ENCODE measurements around the gene PAFAH1B2. TPM values are rescaled to one million over a fixed set of nuclear protein-coding genes. Genes with fewer than 3 reads are reported as not detected.

PAFAH1B2 gene
- total and polyA plus RNA-seq, 10 donors = 14.3 to 80.4 (median 63.7) TPM

DNA sequence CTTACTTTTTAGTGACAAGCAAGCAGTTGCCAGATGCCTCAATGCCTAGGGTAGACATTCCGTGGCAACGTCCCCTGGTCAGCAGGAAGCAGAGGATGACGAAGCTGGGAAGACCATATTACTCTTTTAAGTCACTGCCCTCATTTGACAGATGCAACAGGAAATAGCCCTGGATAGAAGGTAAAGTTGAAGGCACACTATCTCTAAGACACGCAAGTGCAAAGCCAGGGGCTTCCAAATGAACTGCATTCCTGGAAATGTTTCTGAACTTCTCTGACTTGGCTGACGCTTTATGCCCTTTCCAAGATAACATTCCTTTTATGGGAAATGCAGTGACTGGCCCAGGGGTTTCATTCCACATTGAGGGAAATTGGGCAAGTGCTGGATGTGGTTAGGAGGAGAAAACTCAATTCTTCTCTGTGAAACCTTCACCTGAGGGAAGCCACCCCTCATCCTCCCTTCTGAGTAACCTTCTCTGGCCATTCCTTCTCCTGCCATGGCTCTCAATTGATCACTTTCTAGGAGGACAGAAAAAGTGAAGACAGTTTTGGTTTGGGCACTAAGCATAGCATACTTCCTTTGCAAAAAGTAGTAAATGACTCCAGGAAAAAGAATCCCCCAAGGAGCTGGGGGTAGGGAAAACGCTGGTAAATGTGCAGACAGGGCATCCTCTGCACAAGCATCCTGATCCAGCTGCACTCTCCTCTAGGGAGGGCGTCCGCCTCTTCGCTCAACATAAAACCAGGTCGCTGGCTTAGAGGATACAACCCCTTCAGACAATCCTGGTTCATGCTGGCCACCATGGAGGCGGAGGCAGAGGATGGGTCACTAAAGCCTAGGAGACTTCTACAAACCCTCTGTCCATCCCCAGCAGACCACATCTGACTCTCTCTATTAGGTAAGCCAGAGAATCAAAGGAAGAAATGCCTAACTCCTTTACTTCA, 73.3 kb downstream of the PAFAH1B2 start:
- Histone ChIP-seq H3K36me3 (peaks cover 0 to 100% (median 92%) of the 10 kb centered on the region in 6 donors), H3K27me3 (replicated peaks in 1 of 7) (no peaks in the 10 kb centered on the region), H3K9me3 (no peaks in the 10 kb centered on the region), H3K4me3 (no peak overlapping the region), H3K4me1 (peaks cover 0 to 65% (median 16%) of the 10 kb centered on the region in 6 donors), H3K27ac (peak overlapping the region in 7 of 8 donors; percentile 34 to 78 (median 72))
- 75 to 89% (median 88%) methylated on average over 11 of the region's 11 CpGs for WGBS, 5 donors
- intact Hi-C loops (cut with DNase I; ENCODE audit: low total_unique reads) = no loop called here
- DNase-seq = no peak
- TF ChIP-seq POLR2A (IDR thresholded peaks at IDR 0.05) (no peak), POLR2AphosphoS5 (IDR thresholded peaks at IDR 0.05) (peak in 1 of 3 donors; percentile 71)
- TF ChIP-seq, protein P1, sequence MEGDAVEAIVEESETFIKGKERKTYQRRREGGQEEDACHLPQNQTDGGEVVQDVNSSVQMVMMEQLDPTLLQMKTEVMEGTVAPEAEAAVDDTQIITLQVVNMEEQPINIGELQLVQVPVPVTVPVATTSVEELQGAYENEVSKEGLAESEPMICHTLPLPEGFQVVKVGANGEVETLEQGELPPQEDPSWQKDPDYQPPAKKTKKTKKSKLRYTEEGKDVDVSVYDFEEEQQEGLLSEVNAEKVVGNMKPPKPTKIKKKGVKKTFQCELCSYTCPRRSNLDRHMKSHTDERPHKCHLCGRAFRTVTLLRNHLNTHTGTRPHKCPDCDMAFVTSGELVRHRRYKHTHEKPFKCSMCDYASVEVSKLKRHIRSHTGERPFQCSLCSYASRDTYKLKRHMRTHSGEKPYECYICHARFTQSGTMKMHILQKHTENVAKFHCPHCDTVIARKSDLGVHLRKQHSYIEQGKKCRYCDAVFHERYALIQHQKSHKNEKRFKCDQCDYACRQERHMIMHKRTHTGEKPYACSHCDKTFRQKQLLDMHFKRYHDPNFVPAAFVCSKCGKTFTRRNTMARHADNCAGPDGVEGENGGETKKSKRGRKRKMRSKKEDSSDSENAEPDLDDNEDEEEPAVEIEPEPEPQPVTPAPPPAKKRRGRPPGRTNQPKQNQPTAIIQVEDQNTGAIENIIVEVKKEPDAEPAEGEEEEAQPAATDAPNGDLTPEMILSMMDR (IDR thresholded peaks at IDR 0.05 in 8 of 11, conservative IDR thresholded peaks at IDR 0.05 in 3 of 11) = no peak

DNA sequence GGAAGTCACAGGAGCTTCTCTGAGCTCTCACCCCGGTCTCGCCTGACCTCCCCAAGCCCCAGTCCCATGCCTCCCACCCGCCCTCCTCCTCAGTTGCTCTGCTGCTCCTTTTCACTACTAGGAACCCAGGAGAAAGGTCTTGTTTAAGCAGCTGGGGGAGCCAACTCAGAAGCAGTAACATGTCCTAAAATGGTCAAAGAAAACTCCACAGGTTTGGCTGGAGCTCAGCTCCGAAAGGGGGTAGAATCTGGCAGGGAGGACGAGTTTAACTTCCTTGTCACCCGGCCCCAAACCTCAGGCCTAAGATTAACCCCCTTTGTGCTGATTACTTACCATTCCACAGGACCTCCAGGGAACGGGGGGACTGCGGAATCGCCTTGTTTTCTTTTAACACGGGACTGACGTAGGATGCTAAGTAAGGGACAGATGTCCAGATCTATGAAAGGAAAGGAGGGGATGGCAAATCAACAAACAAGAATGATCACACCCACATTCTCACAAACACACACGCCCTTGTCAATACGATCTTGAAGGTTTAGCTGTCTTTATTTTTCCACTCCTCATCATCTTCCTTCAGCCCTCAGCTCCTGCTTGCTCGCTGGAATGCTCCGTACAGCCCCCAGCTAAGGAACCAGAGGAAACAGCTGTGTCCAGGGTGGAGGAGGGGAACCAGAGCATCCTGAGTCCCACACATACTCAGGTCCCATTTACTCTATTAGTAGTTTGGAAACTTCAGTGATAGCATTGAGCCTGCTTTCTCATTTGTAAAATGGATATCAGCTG, 74.2 kb downstream of the PAFAH1B2 start:
- peaks cover 0 to 73% (median 20%) of the 10 kb centered on the region in 6 donors for H3K4me1 ChIP-seq
- intact Hi-C loops (cut with DNase I; ENCODE audit: low total_unique reads) = no loop called here
- H3K36me3 ChIP-seq = peaks cover 0 to 100% (median 93%) of the 10 kb centered on the region in 6 donors
- peak overlapping the region in 7 of 8 donors; percentile 34 to 78 (median 72) for H3K27ac ChIP-seq
- peak; percentile 56 for DNase-seq
- no peaks in the 10 kb centered on the region for H3K27me3 ChIP-seq (replicated peaks in 1 of 7)
- no peak for TF ChIP-seq POLR2A (IDR thresholded peaks at IDR 0.05)
- TF ChIP-seq POLR2AphosphoS5 (IDR thresholded peaks at IDR 0.05) = peak in 1 of 3 donors; percentile 39
- TF ChIP-seq, protein P1 (IDR thresholded peaks at IDR 0.05 in 8 of 11, conservative IDR thresholded peaks at IDR 0.05 in 3 of 11) = no peak
- WGBS, 5 donors = 78 to 86% (median 84%) methylated on average over 15 of the region's 15 CpGs
- H3K4me3 ChIP-seq = no peak overlapping the region
- no peaks in the 10 kb centered on the region for H3K9me3 ChIP-seq

DNA sequence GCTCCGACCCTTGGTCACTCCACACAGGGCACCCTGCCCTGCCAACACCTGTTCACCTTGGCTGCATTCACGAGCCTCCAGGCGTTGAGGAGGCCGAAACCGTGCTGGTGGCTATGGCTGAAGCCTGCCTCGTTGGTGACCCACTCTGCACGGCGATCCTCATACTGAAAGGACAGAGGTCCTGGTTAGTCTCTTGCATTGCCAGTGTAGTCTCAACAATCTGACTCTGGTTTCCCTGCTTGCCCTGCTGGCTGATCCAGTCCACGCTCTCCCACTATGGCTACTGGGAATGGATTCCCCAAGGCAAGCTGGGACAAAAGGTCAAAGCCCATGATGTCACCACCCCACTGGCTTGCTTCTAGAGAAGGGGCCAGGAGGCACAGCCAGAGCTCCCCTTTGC, 74.9 kb downstream of the PAFAH1B2 start:
- peaks cover 2 to 100% (median 93%) of the 10 kb centered on the region in 6 donors for H3K36me3 ChIP-seq
- no peaks in the 10 kb centered on the region for H3K9me3 ChIP-seq
- no peak overlapping the region for H3K4me3 ChIP-seq
- WGBS, 5 donors = 91 to 99% (median 96%) methylated on average over 8 to 9 of the region's 9 CpGs
- TF ChIP-seq POLR2AphosphoS5 (IDR thresholded peaks at IDR 0.05) (no peak), POLR2A (IDR thresholded peaks at IDR 0.05) (no peak)
- TF ChIP-seq, protein P1 (IDR thresholded peaks at IDR 0.05 in 8 of 11, conservative IDR thresholded peaks at IDR 0.05 in 3 of 11) = no peak
- H3K27me3 ChIP-seq (replicated peaks in 1 of 7) = no peaks in the 10 kb centered on the region
- H3K4me1 ChIP-seq = peaks cover 0 to 69% (median 21%) of the 10 kb centered on the region in 6 donors
- intact Hi-C loops (cut with DNase I; ENCODE audit: low total_unique reads) = no loop called here
- DNase-seq = no peak
- peak overlapping the region in 7 of 8 donors; percentile 12 to 78 (median 72) for H3K27ac ChIP-seq
